Measurements from ENCODE around the gene KRTAP19-1.
A peak's percentile ranks its signal among the peaks of the same experiment; 100 is the strongest.

The KRTAP19-1 gene

DNA sequence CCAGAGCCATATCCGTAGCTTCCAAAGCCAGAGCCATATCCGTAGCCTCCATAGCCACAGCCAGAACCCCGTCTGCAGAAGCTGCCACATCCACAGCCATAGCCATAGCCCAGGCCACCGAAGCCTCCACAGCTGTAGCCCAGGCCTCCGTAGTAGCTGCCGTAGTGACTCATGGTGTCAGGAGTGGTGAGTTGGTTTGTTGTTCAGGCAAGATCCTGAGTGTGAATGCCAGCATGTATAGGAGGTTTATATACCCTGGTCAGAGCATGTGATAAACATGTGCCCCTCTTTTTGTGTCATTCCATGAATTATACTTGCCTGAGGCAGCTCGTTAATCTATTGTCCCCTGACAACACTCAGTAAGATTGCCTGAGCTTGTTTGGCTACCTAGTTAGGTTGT lies at the start of gene KRTAP19-1:
Gene KRTAP19-1, minus strand, starts transcription at position 223 of the 400 bp plus-strand sequence. Its CDS starts 50 bp downstream, at position 173.
- DNase-seq = no peak

- DNase-seq = no peak
Measured at GRCh38 chr21:30518876-30519275, 38.7 kb upstream of the KRTAP19-1 start.

- no peak for DNase-seq
Measured at GRCh38 chr21:30515681-30516080, 35.5 kb upstream of the KRTAP19-1 start.

GRCh38 chr21:30505621-30506205 lies 25.5 kb upstream of the KRTAP19-1 start:
- peak; percentile 37 for DNase-seq

GRCh38 chr21:30502041-30502440 lies 21.9 kb upstream of the KRTAP19-1 start, which contains the start of gene KRTAP19-5:
Gene KRTAP19-5, minus strand, starts transcription at chr21:30502141. Its CDS starts 51 bp downstream, at chr21:30502090.
- no peak for DNase-seq

DNA sequence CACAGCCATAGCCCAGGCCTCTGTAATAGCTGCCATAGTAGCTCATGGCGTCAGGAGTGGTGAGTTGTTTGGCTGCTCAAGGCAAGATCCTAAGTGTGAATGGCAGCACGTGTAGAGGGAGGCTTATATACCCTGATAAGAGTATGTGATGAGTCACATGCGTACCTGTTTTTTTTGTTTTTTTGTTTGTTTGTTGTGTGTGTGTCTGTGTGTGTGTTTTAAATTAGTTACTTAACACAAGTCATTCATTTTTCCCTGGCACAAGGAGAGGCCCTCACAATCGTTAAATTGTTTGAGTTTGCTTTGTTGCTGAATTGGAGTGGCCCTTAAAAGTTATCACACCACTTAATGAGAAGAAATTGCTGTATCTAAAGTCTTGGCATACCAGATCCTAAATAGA lies 16.9 kb upstream of the KRTAP19-1 start, which contains the start of gene KRTAP19-4:
Gene KRTAP19-4, minus strand, starts transcription at position 101 of the 400 bp plus-strand sequence. Its CDS starts 55 bp downstream, at position 46.
- no peak for DNase-seq

- no peak for DNase-seq
Measured at GRCh38 chr21:30491963-30492428, 11.8 kb upstream of the KRTAP19-1 start, which contains the start of gene KRTAP19-3. Gene KRTAP19-3, minus strand, starts transcription at chr21:30492013. Its CDS starts 56 bp downstream, at chr21:30491957.

GRCh38 chr21:30487336-30487735 lies 7.2 kb upstream of the KRTAP19-1 start, which contains the start of gene KRTAP19-2:
Gene KRTAP19-2, minus strand, starts transcription at chr21:30487436. Its CDS starts 88 bp downstream, at chr21:30487348.
- DNase-seq = no peak

DNA sequence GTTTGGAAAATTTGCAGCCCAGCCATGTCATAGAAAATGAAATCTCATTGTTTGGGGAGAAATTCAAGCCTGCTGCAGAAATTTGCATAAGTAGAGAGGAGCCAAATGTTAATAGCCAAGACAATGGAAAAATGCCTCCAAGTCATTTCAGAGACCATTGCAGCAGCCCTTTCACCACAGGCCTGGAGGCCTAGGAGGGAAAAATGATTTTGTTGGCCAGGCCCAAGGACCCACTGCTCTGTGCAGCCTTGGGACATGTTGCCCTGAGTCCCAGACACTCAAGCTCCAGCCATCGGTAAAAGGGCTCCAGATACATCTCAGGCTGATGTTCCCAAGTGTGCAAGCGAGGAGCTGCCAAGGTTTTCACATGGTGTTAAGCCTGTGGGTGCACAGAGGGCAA lies 6.0 kb upstream of the KRTAP19-1 start:
- DNase-seq = no peak

- no peak for DNase-seq
Measured at GRCh38 chr21:30482130-30482529, 2.0 kb upstream of the KRTAP19-1 start.

- no peak for DNase-seq
Measured at GRCh38 chr21:30479259-30479658, 908 bp downstream of the KRTAP19-1 start.

DNA sequence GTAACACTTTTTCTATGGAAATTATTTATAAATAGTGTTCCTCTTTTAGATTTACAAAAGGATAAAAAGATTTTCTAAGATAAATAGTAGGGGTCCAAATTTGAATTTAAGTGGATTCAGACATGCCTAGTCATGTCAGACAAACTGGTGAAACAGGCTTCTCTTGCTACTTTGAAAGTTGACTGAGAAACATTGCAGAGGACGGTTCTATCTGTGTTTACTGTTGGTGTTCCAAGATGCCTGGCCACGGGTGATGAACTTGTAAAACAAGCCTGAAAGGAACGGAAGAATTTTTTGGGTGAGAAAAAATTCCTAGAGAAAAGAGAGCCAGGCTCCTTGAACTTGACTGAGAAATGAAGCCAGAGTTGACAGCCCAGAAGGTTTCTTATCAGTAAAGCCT lies 2.2 kb downstream of the KRTAP19-1 start:
- no peak for DNase-seq

DNA sequence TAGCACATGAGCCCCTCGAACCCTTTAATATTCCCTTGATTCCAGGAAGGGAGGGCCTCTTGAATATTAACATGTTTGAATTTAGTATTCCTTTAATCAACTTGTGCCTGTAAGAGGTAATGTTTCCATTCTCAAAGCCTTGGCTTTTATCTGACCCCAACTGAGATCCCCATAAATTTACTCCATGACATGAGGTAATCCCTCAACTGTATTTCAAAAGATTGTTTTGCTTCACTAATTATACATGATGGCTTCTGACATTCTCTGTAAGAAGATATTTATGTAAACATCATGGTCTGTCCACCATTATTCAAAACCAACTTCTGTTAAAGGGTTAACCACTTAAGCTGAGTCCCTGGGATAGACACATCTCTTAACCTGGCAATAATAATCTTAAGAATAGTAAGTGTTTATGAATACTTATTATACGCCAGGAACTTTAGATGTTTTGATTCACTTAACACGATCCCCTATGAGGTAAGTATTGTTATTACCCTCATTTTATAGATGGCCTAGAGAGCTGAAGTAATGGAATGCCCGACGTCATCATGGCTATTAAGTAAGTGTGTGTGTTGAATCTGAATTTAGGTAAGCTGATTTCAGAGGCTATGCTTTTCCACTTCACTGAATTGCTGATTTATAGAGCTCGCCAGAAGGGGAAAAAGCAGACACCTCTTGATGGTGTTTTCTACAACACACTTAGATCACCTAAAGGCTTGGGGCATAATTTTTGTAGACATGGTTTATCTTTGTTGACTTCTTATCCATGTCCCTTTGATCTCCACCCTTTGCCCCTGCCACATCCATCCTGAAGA lies 11.1 kb downstream of the KRTAP19-1 start:
- no peak for DNase-seq

DNA sequence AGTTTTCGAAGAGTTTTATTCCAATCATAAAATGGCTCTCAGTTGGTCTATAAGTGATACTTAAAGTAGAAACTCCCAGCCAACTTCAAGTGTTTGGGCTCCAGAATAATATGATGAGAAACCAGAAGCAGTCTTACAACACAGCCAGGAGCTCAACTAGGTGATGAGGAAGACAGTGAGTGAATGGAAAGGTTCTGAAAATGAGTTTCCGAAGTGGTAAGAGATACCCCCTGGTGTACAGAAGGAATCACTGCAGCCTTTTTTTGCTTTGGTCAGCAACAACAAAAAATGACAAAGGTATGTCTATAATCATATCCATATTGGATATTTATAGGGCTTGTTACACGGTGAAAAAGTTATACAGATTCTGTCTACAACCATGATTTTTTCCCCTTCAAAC lies 16.5 kb downstream of the KRTAP19-1 start:
- peak; percentile 14 for DNase-seq

DNA sequence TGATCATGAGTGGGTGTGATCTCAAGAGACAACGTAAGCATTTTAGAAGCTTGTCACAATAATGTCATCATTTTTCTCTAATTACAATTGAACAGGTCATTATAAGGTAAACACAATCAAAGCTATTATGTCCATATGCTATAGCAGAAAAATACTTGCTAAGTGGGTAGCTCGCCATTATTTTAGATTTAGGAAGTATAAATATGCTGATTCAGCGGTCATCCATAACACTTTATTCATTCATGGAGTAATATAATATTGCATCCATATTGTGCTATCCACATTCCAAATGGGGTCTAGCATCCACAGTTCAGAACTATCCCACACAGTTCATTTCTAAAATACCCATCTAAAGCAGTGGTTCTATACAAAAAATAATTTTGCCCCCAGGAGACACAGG lies 31.7 kb downstream of the KRTAP19-1 start:
- DNase-seq = no peak

DNA sequence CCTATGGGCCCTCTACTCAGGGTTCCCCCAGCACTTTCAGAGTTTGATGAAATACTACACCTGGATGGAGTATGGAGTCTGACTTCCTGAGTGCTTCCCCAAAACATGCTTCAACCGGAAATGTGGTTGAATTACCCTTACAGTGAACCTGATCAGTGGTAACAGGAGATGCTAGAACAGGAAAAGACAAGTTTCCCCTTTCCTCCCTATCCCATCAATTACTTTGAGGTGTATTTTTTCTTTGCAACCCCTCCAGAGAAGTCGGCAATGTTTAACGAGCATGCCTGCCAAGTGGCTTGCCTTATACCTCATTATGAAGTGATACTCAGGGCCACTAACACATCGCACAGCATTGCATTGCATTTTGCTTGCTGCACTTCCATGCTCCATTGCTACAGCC lies 33.1 kb downstream of the KRTAP19-1 start:
- DNase-seq = no peak

DNA sequence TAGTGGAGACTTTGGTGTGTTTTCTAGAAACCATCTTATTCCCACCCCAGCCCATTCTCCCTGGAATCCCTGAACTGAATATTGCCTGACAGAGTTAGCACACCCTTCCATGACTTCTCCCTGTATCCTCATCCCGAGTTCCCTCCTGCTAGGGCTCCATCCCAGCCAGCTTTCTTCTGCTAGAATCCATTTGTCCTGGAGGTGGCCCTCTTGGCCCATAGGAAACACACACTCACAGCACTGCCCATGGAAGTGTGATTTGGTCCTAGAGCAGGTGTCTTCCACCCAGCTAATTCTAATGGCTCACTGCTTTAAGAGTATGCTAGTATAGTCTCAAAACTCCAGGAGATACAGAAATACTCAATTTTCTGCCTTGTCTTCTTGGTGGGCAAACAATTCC lies 36.0 kb downstream of the KRTAP19-1 start:
- DNase-seq = no peak

DNA sequence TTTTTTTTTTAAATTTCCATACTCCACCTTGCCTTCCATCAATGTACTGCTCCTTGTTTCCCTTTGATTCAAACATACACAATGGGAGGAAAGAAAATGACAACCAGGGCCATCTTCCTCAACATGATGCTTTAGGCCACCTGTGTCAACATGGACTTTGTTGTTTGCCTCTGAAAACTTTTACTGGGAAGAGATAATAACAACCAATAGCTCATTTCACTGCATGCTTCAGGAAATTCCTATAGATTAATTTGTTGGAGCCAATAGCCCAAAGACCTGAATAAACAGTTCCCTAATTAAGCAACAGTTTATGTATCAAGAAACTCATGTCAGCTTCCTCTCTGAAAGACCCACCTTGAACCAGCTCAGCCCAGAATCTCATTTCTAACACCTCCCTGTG lies 36.9 kb downstream of the KRTAP19-1 start:
- DNase-seq = no peak

DNA sequence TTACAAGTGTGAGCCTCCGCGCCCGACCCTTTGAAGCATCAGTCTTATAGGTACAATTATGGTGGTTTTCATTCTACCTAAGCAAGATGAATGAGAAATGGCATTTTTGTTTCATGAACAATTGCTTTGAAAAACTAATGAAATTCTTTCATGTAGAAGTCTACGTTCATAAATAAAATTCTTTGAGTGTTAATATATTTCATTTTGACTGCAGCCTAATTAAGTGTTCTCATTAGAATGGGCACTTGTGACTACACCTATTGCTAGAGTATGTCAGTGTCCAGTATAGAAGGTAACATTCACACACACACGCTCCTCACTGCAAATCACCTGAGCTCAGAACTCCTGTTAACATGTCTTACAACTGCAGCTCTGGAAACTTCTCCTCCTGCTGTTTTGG lies 40.2 kb downstream of the KRTAP19-1 start, which contains the start of gene KRTAP15-1:
Gene KRTAP15-1, plus strand, starts transcription at position 301 of the 400 bp plus-strand sequence. Its CDS starts 53 bp downstream, at position 354.
- DNase-seq = no peak

GRCh38 chr21:30437010-30437565 lies 43.1 kb downstream of the KRTAP19-1 start:
- no peak for DNase-seq

DNA sequence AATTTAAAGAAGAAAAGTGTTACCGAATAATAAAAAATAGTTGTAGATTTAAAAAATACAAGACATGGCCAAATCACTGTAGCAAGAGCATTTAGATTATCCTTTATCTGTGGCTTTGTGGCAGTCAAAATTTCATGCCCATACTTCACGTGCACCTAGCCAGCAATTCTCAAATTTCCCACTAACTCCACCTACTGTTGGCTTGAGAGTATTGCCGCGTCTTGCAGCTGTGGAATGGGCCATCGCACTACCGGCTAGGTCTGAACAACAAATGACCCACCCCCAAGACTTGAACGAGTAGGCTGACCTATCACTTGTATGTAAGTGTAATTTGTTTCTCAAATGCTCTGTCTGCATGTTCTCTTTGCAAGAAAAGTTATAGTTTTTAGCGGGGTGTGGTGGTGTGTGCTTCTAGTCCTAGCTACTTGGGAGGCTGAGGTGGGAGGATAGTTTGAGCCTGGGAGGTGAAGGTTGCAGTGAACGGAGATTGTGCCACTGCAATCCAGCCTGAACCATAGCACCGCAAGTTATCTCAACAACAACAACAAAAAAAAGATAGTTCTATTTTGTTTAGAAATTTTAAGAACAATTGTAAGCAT lies 46.0 kb downstream of the KRTAP19-1 start:
- DNase-seq = peak; percentile 47

DNA sequence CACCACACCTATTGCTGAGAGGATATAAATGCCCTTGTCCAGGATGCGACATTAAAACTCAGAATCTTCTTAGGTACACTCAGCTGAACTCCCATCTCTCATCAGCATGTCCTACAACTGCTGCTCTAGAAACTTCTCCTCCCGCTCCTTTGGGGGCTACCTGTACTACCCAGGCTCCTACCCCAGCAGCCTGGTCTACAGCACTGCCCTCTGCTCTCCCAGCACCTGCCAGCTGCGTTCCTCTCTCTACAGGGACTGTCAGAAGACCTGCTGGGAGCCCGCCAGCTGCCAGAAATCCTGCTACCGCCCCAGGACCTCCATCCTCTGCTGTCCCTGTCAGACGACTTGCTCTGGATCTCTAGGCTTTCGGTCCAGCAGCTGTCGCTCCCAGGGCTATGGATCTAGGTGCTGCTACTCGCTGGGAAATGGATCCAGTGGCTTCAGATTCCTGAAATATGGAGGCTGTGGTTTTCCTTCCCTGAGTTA lies 50.0 kb downstream of the KRTAP19-1 start, which contains the start of gene KRTAP13-4:
Gene KRTAP13-4, plus strand, starts transcription at position 51 of the 486 bp plus-strand sequence. Its CDS starts 56 bp downstream, at position 107.
- no peak for DNase-seq
